Hepatic stellate cell (primary cell): ENCODE results near the gene UBE2K.
"Not testable (repeated sequence)": the region's sequence is repeated elsewhere in the genome, so short reads cannot be mapped to it uniquely, and the experiment has no call there.

Experiments
- DNase-seq: peaks from one replicate; pipeline ENCODE4 v3.0.0; 2011; ENCODE audit warnings: low spot score

The UBE2K gene

DNA sequence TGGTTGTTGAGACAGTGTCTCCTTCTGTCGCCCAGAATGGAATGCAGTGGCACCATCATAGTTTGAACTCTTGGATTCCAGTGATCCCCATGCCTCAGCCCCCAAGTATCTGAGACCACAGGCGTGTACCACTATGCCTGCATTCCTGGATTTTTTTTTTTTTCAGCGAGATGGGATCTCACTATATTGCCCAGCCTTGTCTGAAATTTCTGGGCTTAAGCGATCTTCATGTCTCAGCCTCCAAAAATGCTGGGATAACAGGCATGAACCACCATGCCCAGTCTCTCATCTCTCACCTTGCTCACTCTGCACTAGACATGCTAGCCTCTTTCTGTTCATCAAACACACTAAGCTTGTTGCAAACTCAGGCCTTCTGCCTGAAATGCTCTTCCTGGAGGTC lies 104.1 kb downstream of the UBE2K start:
- no peak for DNase-seq

GRCh38 chr4:39808231-39808749 lies 110.4 kb downstream of the UBE2K start:
- no peak for DNase-seq

GRCh38 chr4:39812500-39812899 lies 114.6 kb downstream of the UBE2K start:
- DNase-seq = no peak

DNA sequence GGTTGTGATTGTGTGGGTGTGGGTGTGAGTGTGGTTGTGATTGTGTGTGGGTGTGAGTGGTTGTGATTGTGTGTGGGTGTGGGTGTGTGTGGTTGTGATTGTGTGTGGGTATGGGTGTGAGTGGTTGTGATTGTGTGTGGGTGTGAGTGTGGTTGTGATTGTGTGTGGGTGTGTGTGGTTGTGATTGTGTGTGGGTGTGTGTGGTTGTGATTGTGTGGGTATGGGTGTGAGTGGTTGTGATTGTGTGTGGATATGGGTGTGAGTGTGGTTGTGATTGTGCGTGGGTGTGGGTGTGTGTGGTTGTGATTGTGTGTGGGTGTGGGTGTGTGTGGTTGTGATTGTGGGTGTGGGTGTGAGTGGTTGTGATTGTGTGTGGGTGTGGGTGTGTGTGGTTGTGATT lies 115.1 kb downstream of the UBE2K start:
- DNase-seq = not testable (repeated sequence)

DNA sequence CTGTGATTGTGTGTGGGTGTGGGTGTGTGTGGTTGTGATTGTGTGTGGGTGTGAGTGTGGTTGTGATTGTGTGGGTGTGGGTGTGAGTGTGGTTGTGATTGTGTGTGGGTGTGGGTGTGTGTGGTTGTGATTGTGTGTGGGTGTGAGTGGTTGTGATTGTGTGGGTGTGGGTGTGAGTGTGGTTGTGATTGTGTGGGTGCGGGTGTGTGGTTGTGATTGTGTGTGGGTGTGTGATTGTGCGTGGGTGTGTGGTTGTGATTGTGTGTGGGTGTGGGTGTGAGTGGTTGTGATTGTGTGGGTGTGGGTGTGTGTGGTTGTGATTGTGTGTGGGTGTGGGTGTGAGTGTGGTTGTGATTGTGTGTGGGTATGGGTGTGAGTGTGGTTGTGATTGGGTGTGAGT lies 115.8 kb downstream of the UBE2K start:
- DNase-seq = not testable (repeated sequence)

- DNase-seq = no peak
Observed at GRCh38 chr4:39814403-39815185, 116.7 kb downstream of the UBE2K start.

DNA sequence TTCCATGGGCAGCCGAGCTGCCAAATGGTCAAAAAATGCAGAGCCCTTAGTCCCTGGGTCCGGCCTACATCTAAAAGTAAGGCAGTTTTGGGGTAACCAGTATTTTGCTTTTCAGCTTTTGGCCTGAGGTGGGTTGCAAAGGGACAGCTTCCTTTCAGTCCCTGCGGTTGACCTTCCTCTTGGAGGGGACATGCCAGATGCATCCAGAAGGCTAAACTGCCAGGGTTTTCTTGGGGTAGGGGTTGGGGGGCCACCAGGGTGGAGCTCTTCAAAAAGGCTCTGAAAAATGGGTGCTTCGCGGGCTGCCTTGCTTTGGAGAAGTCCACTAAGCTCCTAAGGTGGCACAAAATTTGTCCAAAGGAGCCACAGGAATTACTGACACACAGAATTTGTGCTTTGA lies 120.7 kb downstream of the UBE2K start:
- no peak for DNase-seq

GRCh38 chr4:39820186-39820585 lies 122.2 kb downstream of the UBE2K start:
- DNase-seq = no peak

DNA sequence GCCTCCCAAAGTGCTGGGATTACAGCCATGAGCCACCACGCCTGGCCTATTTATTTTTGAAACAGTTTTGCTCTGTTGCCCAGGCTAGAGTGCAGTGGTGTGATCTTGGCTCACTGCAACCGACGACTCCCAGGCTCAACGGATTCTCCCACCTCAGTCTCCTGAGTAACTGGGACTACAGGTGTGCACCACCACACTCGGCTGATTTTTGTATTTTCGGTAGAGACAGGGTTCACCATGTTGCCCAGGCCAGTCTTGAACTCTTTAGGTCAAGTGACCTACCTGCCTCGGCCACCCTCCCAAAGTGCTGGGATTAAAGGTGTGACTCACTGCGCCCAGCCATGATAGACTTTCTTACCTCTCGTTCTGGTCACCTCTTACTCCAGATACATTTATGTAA lies 124.0 kb downstream of the UBE2K start:
- no peak for DNase-seq

GRCh38 chr4:39822662-39823061 lies 124.7 kb downstream of the UBE2K start:
- DNase-seq = no peak

GRCh38 chr4:39823191-39823590 lies 125.3 kb downstream of the UBE2K start:
- no peak for DNase-seq

GRCh38 chr4:39825090-39825489 lies 127.2 kb downstream of the UBE2K start:
- no peak for DNase-seq

DNA sequence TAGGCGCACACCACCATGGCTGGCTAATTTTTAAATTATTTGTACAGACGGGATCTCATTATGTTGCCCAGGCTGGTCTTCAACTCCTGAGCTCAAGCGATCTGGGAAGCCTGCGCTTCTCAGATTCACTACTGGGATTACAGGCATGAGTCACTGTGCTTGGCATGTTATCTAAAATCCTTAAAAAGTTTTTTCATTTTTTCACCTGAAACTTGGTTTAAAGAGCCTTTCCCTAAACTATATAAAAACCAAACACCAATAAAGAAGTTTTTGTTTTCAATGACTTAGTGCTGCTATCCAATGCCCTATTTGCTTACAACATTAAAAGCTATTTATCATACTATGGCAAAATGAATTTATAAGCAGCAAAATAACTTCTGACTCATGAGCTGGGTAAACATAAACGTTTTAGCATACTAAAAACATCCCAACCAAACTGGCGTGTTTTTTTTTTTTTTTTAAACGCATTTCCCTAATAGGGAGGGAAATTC lies 127.8 kb downstream of the UBE2K start:
- no peak for DNase-seq
